ENCODE data around the gene TSPAN11. TPM values are rescaled to one million over a fixed set of nuclear protein-coding genes. Genes with fewer than 3 reads are reported as not detected.

Gene TSPAN11
- total and polyA plus RNA-seq, 2 of the 8 experiments (the other 6 are each of a cell fraction or from before 2014, with no cell fraction given): 3.9 to 8.2 TPM

- TF ChIP-seq GTF2F1 (IDR thresholded peaks at IDR 0.05; ENCODE audit: borderline replicate concordance, low read depth, low read length): no peak
- TF ChIP-seq MAFK (IDR thresholded peaks at IDR 0.05; ENCODE audit: low read depth, low read length): no peak
- no peak for TF ChIP-seq ATF3 (IDR thresholded peaks at IDR 0.05; ENCODE audit: insufficient read depth, low read depth, low read length)
Measured at GRCh38 chr12:30990776-30991175, 64.2 kb downstream of the TSPAN11 start (continued).

All from H1 (cell line).